ENCODE data around the gene HM13. TPM values are rescaled to one million over a fixed set of nuclear protein-coding genes. Genes with fewer than 3 reads are reported as not detected.
A peak's percentile ranks its signal among the peaks of the same experiment; 100 is the strongest.

The HM13 gene
- total and polyA plus RNA-seq, 2 of the 13 experiments (the other 11 are each of a cell fraction or from before 2014, with no cell fraction given), result 118 to 243 TPM

DNA sequence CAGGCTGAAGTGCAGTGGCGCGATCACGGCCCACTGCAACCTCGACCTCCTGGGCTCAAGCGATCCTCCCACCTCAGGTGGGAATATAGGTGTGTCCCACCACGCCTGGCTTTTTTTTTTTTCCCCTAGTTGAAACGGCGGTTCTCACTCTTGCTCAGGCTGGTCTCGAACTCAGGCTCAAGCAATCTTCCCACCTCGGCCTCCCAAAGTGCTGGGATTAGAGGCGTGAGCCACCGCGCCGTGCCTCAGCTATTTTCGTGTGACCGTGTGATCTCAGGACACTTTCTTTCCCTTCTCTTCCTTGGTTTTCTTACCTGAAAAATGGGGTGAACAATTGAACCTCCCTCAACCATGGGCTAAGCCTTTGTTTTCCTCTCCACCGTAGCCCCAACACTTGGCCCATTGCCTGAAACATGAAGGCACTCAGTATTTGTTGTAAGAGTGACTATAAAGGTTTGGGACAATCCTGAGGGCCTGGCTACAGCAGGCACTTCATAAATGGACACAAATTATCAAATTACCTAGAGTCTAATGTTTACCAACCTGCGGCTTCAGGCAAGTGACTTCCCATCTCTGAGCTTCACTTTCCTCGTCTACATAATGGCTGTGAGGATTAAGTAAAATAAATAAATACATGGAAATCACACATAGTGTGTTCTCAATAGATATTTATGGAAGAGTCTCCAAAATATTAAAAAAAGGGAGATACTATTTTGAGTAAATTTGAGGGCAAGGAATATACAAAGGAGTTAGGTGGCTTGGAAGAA is 59.5 kb downstream of the HM13 start (continued):
- no peak for TF ChIP-seq ATRX (CRISPR knock-in tag; IDR thresholded peaks at IDR 0.05; ENCODE audit: borderline replicate concordance)
- peak; percentile 58; the same call in 1 of the 2 replicates for TF ChIP-seq ZNF501 (CRISPR knock-in tag; IDR thresholded peaks at IDR 0.05)
- TF ChIP-seq, protein P1, sequence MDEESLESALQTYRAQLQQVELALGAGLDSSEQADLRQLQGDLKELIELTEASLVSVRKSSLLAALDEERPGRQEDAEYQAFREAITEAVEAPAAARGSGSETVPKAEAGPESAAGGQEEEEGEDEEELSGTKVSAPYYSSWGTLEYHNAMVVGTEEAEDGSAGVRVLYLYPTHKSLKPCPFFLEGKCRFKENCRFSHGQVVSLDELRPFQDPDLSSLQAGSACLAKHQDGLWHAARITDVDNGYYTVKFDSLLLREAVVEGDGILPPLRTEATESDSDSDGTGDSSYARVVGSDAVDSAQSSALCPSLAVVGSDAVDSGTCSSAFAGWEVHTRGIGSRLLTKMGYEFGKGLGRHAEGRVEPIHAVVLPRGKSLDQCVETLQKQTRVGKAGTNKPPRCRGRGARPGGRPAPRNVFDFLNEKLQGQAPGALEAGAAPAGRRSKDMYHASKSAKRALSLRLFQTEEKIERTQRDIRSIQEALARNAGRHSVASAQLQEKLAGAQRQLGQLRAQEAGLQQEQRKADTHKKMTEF (CRISPR knock-in tag; IDR thresholded peaks at IDR 0.05), result no peak; the same call in 1 of the 2 replicates
- no peak for TF ChIP-seq U2AF1 (optimal IDR thresholded peaks at IDR 0.05; ENCODE audit: low read depth, low read length)
- no peak for TF ChIP-seq MTA3 (CRISPR knock-in tag; IDR thresholded peaks at IDR 0.05)
- no peak for TF ChIP-seq STAT5B (CRISPR knock-in tag; IDR thresholded peaks at IDR 0.05)
- no peak for TF ChIP-seq GLI4 (CRISPR knock-in tag; IDR thresholded peaks at IDR 0.05; ENCODE audit: borderline replicate concordance)
- TF ChIP-seq FOXK1 (CRISPR knock-in tag; IDR thresholded peaks at IDR 0.05; ENCODE audit: borderline replicate concordance, low read depth), result no peak
- TF ChIP-seq TCF12 (IDR thresholded peaks at IDR 0.05), result no peak
- TF ChIP-seq TCF12 (CRISPR knock-in tag; IDR thresholded peaks at IDR 0.05), result no peak
- TF ChIP-seq, protein P2, sequence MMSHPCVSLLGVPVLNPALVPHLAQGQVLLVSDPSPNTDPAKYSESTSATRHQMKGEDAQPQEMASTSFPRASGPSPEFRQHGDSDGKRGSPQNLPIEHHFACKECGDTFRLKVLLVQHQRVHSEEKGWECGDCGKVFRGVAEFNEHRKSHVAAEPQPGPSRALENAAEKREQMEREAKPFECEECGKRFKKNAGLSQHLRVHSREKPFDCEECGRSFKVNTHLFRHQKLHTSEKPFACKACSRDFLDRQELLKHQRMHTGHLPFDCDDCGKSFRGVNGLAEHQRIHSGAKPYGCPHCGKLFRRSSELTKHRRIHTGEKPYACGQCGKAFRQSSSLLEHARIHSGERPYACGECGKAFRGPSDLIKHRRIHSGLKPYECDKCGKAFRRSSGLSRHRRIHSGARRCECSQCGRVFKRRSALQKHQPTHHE (CRISPR knock-in tag; IDR thresholded peaks at IDR 0.05; ENCODE audit: borderline replicate concordance), result no peak
- no peak for TF ChIP-seq GTF2F1 (IDR thresholded peaks at IDR 0.05; ENCODE audit: low read length)
- no peak for TF ChIP-seq HOXA3 (CRISPR knock-in tag; IDR thresholded peaks at IDR 0.05)
- no peak; the same call in 1 of the 2 replicates for TF ChIP-seq PPARG (CRISPR knock-in tag; conservative IDR thresholded peaks at IDR 0.05)
- TF ChIP-seq THYN1 (CRISPR knock-in tag; IDR thresholded peaks at IDR 0.05; ENCODE audit: borderline replicate concordance, low read depth), result 0 out of 2 replicates have a peak, but pooled peaks have one; percentile 55
- TF ChIP-seq ZMYM4 (CRISPR knock-in tag; IDR thresholded peaks at IDR 0.05), result no peak
- peak; percentile 88; the same call in 1 of the 2 replicates for TF ChIP-seq ARHGAP35 (CRISPR knock-in tag; IDR thresholded peaks at IDR 0.05; ENCODE audit: borderline replicate concordance)
- no peak; the same call in 1 of the 2 replicates for TF ChIP-seq MEIS1 (CRISPR knock-in tag; IDR thresholded peaks at IDR 0.05; ENCODE audit: borderline replicate concordance)
- TF ChIP-seq ZNF790 (CRISPR knock-in tag; IDR thresholded peaks at IDR 0.05; ENCODE audit: borderline replicate concordance), result no peak
- TF ChIP-seq, protein P3, sequence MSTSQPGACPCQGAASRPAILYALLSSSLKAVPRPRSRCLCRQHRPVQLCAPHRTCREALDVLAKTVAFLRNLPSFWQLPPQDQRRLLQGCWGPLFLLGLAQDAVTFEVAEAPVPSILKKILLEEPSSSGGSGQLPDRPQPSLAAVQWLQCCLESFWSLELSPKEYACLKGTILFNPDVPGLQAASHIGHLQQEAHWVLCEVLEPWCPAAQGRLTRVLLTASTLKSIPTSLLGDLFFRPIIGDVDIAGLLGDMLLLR (CRISPR knock-in tag; IDR thresholded peaks at IDR 0.05), result no peak; the same call in 1 of the 2 replicates
- no peak for TF ChIP-seq TSC22D2 (CRISPR knock-in tag; IDR thresholded peaks at IDR 0.05; ENCODE audit: borderline replicate concordance)
- TF ChIP-seq, protein P4, sequence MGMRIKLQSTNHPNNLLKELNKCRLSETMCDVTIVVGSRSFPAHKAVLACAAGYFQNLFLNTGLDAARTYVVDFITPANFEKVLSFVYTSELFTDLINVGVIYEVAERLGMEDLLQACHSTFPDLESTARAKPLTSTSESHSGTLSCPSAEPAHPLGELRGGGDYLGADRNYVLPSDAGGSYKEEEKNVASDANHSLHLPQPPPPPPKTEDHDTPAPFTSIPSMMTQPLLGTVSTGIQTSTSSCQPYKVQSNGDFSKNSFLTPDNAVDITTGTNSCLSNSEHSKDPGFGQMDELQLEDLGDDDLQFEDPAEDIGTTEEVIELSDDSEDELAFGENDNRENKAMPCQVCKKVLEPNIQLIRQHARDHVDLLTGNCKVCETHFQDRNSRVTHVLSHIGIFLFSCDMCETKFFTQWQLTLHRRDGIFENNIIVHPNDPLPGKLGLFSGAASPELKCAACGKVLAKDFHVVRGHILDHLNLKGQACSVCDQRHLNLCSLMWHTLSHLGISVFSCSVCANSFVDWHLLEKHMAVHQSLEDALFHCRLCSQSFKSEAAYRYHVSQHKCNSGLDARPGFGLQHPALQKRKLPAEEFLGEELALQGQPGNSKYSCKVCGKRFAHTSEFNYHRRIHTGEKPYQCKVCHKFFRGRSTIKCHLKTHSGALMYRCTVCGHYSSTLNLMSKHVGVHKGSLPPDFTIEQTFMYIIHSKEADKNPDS (CRISPR knock-in tag; IDR thresholded peaks at IDR 0.05), result no peak

Measured in HepG2 (cell line).